ENCODE measurements around the gene CENPT.

CENPT gene

GRCh38 chr16:67834242-67834614 is 13.3 kb downstream of the CENPT start:
- no peak overlapping the region for H3K4me3 ChIP-seq (ENCODE audit: control insufficient read depth, low read depth, low read length)
- TF ChIP-seq, protein P1, sequence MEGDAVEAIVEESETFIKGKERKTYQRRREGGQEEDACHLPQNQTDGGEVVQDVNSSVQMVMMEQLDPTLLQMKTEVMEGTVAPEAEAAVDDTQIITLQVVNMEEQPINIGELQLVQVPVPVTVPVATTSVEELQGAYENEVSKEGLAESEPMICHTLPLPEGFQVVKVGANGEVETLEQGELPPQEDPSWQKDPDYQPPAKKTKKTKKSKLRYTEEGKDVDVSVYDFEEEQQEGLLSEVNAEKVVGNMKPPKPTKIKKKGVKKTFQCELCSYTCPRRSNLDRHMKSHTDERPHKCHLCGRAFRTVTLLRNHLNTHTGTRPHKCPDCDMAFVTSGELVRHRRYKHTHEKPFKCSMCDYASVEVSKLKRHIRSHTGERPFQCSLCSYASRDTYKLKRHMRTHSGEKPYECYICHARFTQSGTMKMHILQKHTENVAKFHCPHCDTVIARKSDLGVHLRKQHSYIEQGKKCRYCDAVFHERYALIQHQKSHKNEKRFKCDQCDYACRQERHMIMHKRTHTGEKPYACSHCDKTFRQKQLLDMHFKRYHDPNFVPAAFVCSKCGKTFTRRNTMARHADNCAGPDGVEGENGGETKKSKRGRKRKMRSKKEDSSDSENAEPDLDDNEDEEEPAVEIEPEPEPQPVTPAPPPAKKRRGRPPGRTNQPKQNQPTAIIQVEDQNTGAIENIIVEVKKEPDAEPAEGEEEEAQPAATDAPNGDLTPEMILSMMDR (IDR thresholded peaks at IDR 0.05; ENCODE audit: control insufficient read depth, insufficient read depth, low read depth, low read length, missing control alignments), result no peak
- no peak for DNase-seq (ENCODE audit: low read depth)

GRCh38 chr16:67833415-67834241 is 13.9 kb downstream of the CENPT start:
- H3K4me3 ChIP-seq (ENCODE audit: control insufficient read depth, low read depth, low read length), result peak overlapping the region; percentile 78
- TF ChIP-seq, protein P1 (IDR thresholded peaks at IDR 0.05; ENCODE audit: control insufficient read depth, insufficient read depth, low read depth, low read length, missing control alignments), result no peak
- no peak for DNase-seq (ENCODE audit: low read depth)

GRCh38 chr16:67833030-67833414 is 14.5 kb downstream of the CENPT start:
- DNase-seq (ENCODE audit: low read depth), result no peak
- H3K4me3 ChIP-seq (ENCODE audit: control insufficient read depth, low read depth, low read length), result peak overlapping the region; percentile 78
- TF ChIP-seq, protein P1 (IDR thresholded peaks at IDR 0.05; ENCODE audit: control insufficient read depth, insufficient read depth, low read depth, low read length, missing control alignments), result no peak

- H3K4me3 ChIP-seq (ENCODE audit: control insufficient read depth, low read depth, low read length), result no peak overlapping the region
- DNase-seq (ENCODE audit: low read depth), result no peak
- TF ChIP-seq, protein P1 (IDR thresholded peaks at IDR 0.05; ENCODE audit: control insufficient read depth, insufficient read depth, low read depth, low read length, missing control alignments), result no peak
Observed at GRCh38 chr16:67828651-67829050, 18.8 kb downstream of the CENPT start.

GRCh38 chr16:67825906-67826305 is 21.6 kb downstream of the CENPT start:
- DNase-seq (ENCODE audit: low read depth), result no peak
- no peak overlapping the region for H3K4me3 ChIP-seq (ENCODE audit: control insufficient read depth, low read depth, low read length)
- TF ChIP-seq, protein P1 (IDR thresholded peaks at IDR 0.05; ENCODE audit: control insufficient read depth, insufficient read depth, low read depth, low read length, missing control alignments), result no peak

DNA sequence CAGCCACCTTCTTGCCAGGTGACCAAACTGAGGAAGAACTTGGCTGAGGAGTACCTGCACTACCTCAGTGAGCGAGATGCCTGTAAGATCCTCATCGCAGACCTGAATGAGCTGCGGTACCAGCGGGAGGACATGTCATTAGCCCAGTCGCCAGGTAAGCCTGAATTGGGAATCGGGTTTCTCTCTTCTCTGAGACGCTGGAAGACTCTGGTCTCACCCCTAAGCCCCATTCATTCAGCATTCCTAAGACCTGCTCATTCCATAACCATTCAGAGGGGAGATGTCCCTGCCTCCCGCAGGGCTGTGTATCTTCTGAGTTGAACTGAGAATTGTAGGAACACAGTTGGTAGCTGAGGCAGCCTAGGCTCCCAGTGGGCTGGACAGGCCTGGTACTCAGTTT is 22.4 kb downstream of the CENPT start:
- TF ChIP-seq, protein P1 (IDR thresholded peaks at IDR 0.05; ENCODE audit: control insufficient read depth, insufficient read depth, low read depth, low read length, missing control alignments), result no peak
- H3K4me3 ChIP-seq (ENCODE audit: control insufficient read depth, low read depth, low read length), result no peak overlapping the region
- DNase-seq (ENCODE audit: low read depth), result no peak

Measured in AG09309 (cell line).